Measurements from ENCODE around the gene CYP46A1. TPM values are rescaled to one million over a fixed set of nuclear protein-coding genes. Genes with fewer than 3 reads are reported as not detected.

The CYP46A1 gene
- total RNA-seq, 1 donor from 2014 or later: 2.1 TPM

- no peaks in the 10 kb centered on the region for H3K27me3 ChIP-seq (ENCODE audit: control insufficient read depth in 3 of 3, insufficient read depth in 3 of 3, low read length in 3 of 3)
- no peaks in the 10 kb centered on the region for H3K4me1 ChIP-seq (ENCODE audit: control insufficient read depth in 3 of 3, insufficient read depth in 3 of 3, low read length in 3 of 3)
These were observed 23.3 kb downstream of the CYP46A1 start for GRCh38 chr14:99707420-99707819.

GRCh38 chr14:99707921-99708320, 23.8 kb downstream of the CYP46A1 start:
- Histone ChIP-seq H3K9me3 (ENCODE audit: control insufficient read depth in 3 of 3, low read length in 3 of 3) (peaks cover 4 to 7% (median 6%) of the 10 kb centered on the region in 3 donors), H3K27ac (ENCODE audit: low read depth, low read length) (no peak overlapping the region), H3K36me3 (ENCODE audit: control insufficient read depth in 3 of 3, insufficient read depth in 3 of 3, low read length in 3 of 3) (peaks cover 0 to 8% (median 0%) of the 10 kb centered on the region in 3 donors), H3K4me1 (ENCODE audit: control insufficient read depth in 3 of 3, insufficient read depth in 3 of 3, low read length in 3 of 3) (no peaks in the 10 kb centered on the region), H3K27me3 (ENCODE audit: control insufficient read depth in 3 of 3, insufficient read depth in 3 of 3, low read length in 3 of 3) (no peaks in the 10 kb centered on the region), H3K9ac (ENCODE audit: low read depth in 1 of 3, low read length in 3 of 3) (no peak overlapping the region), H3K4me3 (ENCODE audit: low read length in 3 of 3) (no peak overlapping the region)

More at GRCh38 chr14:99707420-99707819, 23.3 kb downstream of the CYP46A1 start:
- Histone ChIP-seq H3K36me3 (ENCODE audit: control insufficient read depth in 3 of 3, insufficient read depth in 3 of 3, low read length in 3 of 3) (peaks cover 0 to 8% (median 0%) of the 10 kb centered on the region in 3 donors), H3K9ac (ENCODE audit: low read depth in 1 of 3, low read length in 3 of 3) (no peak overlapping the region), H3K4me3 (ENCODE audit: low read length in 3 of 3) (no peak overlapping the region), H3K27ac (ENCODE audit: low read depth, low read length) (no peak overlapping the region), H3K9me3 (ENCODE audit: control insufficient read depth in 3 of 3, low read length in 3 of 3) (peaks cover 4 to 8% (median 6%) of the 10 kb centered on the region in 3 donors)

DNA sequence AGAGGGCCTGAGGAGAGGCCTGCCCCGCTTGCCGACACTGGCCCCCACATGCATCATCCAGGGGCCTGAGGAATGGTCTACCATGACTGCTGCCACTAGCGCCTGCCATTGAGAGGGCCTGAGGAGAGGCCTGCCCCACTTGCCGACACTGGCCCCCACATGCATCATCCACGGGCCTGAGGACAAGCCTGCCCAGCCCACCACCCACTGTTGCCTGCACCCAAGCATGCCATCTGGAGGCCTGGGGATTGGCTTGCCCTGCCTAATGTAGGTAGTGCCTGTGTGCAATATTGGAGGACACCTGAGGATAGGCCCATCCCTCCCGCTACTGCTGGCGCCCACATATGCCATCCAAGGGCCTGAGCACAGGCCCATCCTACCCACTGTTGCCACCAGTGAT, 24.4 kb downstream of the CYP46A1 start:
- H3K27me3 ChIP-seq (ENCODE audit: control insufficient read depth in 3 of 3, insufficient read depth in 3 of 3, low read length in 3 of 3): no peaks in the 10 kb centered on the region
- no peak overlapping the region for H3K9ac ChIP-seq (ENCODE audit: low read depth in 1 of 3, low read length in 3 of 3)
- no peaks in the 10 kb centered on the region for H3K4me1 ChIP-seq (ENCODE audit: control insufficient read depth in 3 of 3, insufficient read depth in 3 of 3, low read length in 3 of 3)
- H3K4me3 ChIP-seq (ENCODE audit: low read length in 3 of 3): no peak overlapping the region
- H3K9me3 ChIP-seq (ENCODE audit: control insufficient read depth in 3 of 3, low read length in 3 of 3): peaks cover 0 to 2% (median 2%) of the 10 kb centered on the region in 3 donors
- no peak overlapping the region for H3K27ac ChIP-seq (ENCODE audit: low read depth, low read length)
- H3K36me3 ChIP-seq (ENCODE audit: control insufficient read depth in 3 of 3, insufficient read depth in 3 of 3, low read length in 3 of 3): peaks cover 0 to 8% (median 0%) of the 10 kb centered on the region in 3 donors

DNA sequence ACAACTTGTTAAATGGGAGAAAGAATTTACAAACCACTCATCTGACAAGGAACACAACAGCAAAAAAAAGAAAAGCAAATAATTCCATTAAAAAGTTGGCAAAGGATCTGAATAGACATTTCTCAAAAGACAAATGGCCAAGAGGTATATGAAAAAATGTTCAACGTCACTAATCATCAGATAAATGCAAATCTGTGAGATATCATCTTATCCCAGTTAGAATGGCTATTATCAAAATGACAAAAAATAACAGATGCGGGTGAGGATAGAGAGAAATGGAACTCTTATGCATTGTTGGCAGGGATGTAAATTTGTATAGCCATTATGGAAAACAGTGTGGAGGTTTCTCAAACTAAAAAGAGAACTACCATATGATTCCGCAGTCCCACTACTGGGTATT, 29.9 kb downstream of the CYP46A1 start:
- no peaks in the 10 kb centered on the region for H3K36me3 ChIP-seq (ENCODE audit: control insufficient read depth in 3 of 3, insufficient read depth in 3 of 3, low read length in 3 of 3)
- H3K4me3 ChIP-seq (ENCODE audit: low read length in 3 of 3): no peak overlapping the region
- no peaks in the 10 kb centered on the region for H3K9me3 ChIP-seq (ENCODE audit: control insufficient read depth in 3 of 3, low read length in 3 of 3)
- no peak overlapping the region for H3K9ac ChIP-seq (ENCODE audit: low read depth in 1 of 3, low read length in 3 of 3)
- H3K4me1 ChIP-seq (ENCODE audit: control insufficient read depth in 3 of 3, insufficient read depth in 3 of 3, low read length in 3 of 3): no peaks in the 10 kb centered on the region
- no peaks in the 10 kb centered on the region for H3K27me3 ChIP-seq (ENCODE audit: control insufficient read depth in 3 of 3, insufficient read depth in 3 of 3, low read length in 3 of 3)
- H3K27ac ChIP-seq (ENCODE audit: low read depth, low read length): no peak overlapping the region

GRCh38 chr14:99715266-99716000, 31.3 kb downstream of the CYP46A1 start:
- Histone ChIP-seq H3K4me3 (ENCODE audit: low read length in 3 of 3) (no peak overlapping the region), H3K9me3 (ENCODE audit: control insufficient read depth in 3 of 3, low read length in 3 of 3) (no peaks in the 10 kb centered on the region), H3K27ac (ENCODE audit: low read depth, low read length) (no peak overlapping the region), H3K36me3 (ENCODE audit: control insufficient read depth in 3 of 3, insufficient read depth in 3 of 3, low read length in 3 of 3) (no peaks in the 10 kb centered on the region), H3K4me1 (ENCODE audit: control insufficient read depth in 3 of 3, insufficient read depth in 3 of 3, low read length in 3 of 3) (no peaks in the 10 kb centered on the region), H3K27me3 (ENCODE audit: control insufficient read depth in 3 of 3, insufficient read depth in 3 of 3, low read length in 3 of 3) (no peaks in the 10 kb centered on the region), H3K9ac (ENCODE audit: low read depth in 1 of 3, low read length in 3 of 3) (no peak overlapping the region)

DNA sequence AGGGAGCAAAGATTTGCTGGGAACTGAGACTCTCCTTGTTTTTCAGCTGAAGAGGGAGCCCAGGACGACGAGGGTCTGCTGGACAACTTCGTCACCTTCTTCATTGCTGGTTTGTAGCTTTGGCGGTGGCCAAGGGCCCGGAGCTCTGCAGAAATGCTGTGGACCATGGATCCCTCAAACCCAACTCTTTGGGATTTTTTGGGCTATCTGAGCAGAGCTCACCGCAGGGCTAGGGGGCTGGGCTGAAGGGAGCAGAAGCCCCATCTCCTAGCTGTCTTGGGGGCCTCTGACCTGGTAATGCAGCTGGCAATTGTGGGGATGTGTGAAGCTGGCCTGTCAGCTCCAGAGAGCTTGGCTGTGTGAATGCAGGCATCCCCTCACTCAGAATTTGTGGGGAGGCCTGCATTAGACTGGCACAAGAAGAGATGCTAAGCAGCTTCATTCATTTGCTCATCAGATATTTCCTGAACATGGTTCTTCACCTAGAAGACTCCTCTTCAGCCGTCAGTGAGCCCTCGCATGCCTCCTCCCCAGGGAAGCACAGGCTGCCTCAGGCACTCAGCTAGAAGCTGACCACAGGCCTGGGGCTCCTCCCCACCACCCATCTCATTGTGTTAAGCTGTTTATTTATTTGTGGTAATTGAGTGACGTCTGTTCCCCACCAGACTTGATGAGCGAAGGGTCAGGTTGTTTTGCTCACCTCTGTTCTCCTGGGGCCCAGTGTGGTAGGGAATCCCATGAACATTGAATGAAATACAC, 32.2 kb downstream of the CYP46A1 start:
- H3K9ac ChIP-seq (ENCODE audit: low read depth in 1 of 3, low read length in 3 of 3): no peak overlapping the region
- H3K4me1 ChIP-seq (ENCODE audit: control insufficient read depth in 3 of 3, insufficient read depth in 3 of 3, low read length in 3 of 3): no peaks in the 10 kb centered on the region
- H3K36me3 ChIP-seq (ENCODE audit: control insufficient read depth in 3 of 3, insufficient read depth in 3 of 3, low read length in 3 of 3): no peaks in the 10 kb centered on the region
- H3K9me3 ChIP-seq (ENCODE audit: control insufficient read depth in 3 of 3, low read length in 3 of 3): no peaks in the 10 kb centered on the region
- H3K4me3 ChIP-seq (ENCODE audit: low read length in 3 of 3): no peak overlapping the region
- H3K27me3 ChIP-seq (ENCODE audit: control insufficient read depth in 3 of 3, insufficient read depth in 3 of 3, low read length in 3 of 3): no peaks in the 10 kb centered on the region
- no peak overlapping the region for H3K27ac ChIP-seq (ENCODE audit: low read depth, low read length)

- no peaks in the 10 kb centered on the region for H3K36me3 ChIP-seq (ENCODE audit: control insufficient read depth in 3 of 3, insufficient read depth in 3 of 3, low read length in 3 of 3)
- H3K4me3 ChIP-seq (ENCODE audit: low read length in 3 of 3): no peak overlapping the region
- H3K4me1 ChIP-seq (ENCODE audit: control insufficient read depth in 3 of 3, insufficient read depth in 3 of 3, low read length in 3 of 3): no peaks in the 10 kb centered on the region
- H3K9me3 ChIP-seq (ENCODE audit: control insufficient read depth in 3 of 3, low read length in 3 of 3): no peaks in the 10 kb centered on the region
- no peaks in the 10 kb centered on the region for H3K27me3 ChIP-seq (ENCODE audit: control insufficient read depth in 3 of 3, insufficient read depth in 3 of 3, low read length in 3 of 3)
- H3K27ac ChIP-seq (ENCODE audit: low read depth, low read length): no peak overlapping the region
- H3K9ac ChIP-seq (ENCODE audit: low read depth in 1 of 3, low read length in 3 of 3): no peak overlapping the region
These were observed 33.0 kb downstream of the CYP46A1 start for GRCh38 chr14:99716850-99717681.

GRCh38 chr14:99717682-99718013, 33.5 kb downstream of the CYP46A1 start:
- Histone ChIP-seq H3K4me1 (ENCODE audit: control insufficient read depth in 3 of 3, insufficient read depth in 3 of 3, low read length in 3 of 3) (no peaks in the 10 kb centered on the region), H3K27ac (ENCODE audit: low read depth, low read length) (no peak overlapping the region), H3K9me3 (ENCODE audit: control insufficient read depth in 3 of 3, low read length in 3 of 3) (no peaks in the 10 kb centered on the region), H3K36me3 (ENCODE audit: control insufficient read depth in 3 of 3, insufficient read depth in 3 of 3, low read length in 3 of 3) (no peaks in the 10 kb centered on the region), H3K9ac (ENCODE audit: low read depth in 1 of 3, low read length in 3 of 3) (no peak overlapping the region), H3K27me3 (ENCODE audit: control insufficient read depth in 3 of 3, insufficient read depth in 3 of 3, low read length in 3 of 3) (no peaks in the 10 kb centered on the region), H3K4me3 (ENCODE audit: low read length in 3 of 3) (no peak overlapping the region)

DNA sequence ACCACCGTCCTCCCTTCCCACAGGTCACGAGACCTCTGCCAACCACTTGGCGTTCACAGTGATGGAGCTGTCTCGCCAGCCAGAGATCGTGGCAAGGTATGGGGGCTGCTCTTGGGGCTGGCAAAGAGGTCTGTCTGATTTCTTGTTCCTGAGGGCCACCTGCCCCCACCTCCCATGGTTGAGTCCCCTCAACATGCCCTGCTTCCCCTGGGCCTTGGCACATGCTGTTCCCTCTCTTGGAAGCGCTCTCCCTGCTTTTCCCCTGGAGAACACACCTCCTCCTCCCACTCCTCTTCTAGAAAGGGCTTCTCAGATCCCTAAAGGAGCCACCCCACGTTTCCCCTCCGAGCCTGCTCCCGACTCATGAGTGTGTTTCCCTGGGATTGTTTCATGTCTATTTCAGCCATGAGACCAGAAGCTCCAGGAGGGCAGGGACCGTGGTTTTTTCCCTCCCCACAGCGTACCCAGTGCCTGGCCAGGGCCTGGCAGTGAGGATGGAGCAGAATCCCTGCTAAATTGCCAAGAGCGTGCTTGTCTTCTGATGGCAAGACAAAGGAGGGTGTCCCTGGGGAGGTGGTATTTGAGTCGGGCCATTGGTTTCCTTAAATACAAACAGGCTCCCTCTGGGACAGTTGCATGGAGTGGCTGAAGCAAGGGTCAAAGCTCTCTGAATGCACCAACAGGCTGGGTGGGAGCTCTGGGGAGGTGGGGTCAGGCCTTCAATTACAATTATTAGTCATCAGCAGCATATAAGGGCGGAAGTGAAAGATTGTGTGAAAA, 34.1 kb downstream of the CYP46A1 start:
- no peaks in the 10 kb centered on the region for H3K9me3 ChIP-seq (ENCODE audit: control insufficient read depth in 3 of 3, low read length in 3 of 3)

More for the DNA sequence above, 34.1 kb downstream of the CYP46A1 start:
- Histone ChIP-seq H3K4me1 (ENCODE audit: control insufficient read depth in 3 of 3, insufficient read depth in 3 of 3, low read length in 3 of 3) (no peaks in the 10 kb centered on the region), H3K27me3 (ENCODE audit: control insufficient read depth in 3 of 3, insufficient read depth in 3 of 3, low read length in 3 of 3) (no peaks in the 10 kb centered on the region), H3K4me3 (ENCODE audit: low read length in 3 of 3) (no peak overlapping the region), H3K9ac (ENCODE audit: low read depth in 1 of 3, low read length in 3 of 3) (no peak overlapping the region), H3K27ac (ENCODE audit: low read depth, low read length) (no peak overlapping the region), H3K36me3 (ENCODE audit: control insufficient read depth in 3 of 3, insufficient read depth in 3 of 3, low read length in 3 of 3) (no peaks in the 10 kb centered on the region)
